Measurements from ENCODE around the gene KLHL17.
"Not testable (repeated sequence)": the region's sequence is repeated elsewhere in the genome, so short reads cannot be mapped to it uniquely, and the experiment has no call there.

The KLHL17 gene

DNA sequence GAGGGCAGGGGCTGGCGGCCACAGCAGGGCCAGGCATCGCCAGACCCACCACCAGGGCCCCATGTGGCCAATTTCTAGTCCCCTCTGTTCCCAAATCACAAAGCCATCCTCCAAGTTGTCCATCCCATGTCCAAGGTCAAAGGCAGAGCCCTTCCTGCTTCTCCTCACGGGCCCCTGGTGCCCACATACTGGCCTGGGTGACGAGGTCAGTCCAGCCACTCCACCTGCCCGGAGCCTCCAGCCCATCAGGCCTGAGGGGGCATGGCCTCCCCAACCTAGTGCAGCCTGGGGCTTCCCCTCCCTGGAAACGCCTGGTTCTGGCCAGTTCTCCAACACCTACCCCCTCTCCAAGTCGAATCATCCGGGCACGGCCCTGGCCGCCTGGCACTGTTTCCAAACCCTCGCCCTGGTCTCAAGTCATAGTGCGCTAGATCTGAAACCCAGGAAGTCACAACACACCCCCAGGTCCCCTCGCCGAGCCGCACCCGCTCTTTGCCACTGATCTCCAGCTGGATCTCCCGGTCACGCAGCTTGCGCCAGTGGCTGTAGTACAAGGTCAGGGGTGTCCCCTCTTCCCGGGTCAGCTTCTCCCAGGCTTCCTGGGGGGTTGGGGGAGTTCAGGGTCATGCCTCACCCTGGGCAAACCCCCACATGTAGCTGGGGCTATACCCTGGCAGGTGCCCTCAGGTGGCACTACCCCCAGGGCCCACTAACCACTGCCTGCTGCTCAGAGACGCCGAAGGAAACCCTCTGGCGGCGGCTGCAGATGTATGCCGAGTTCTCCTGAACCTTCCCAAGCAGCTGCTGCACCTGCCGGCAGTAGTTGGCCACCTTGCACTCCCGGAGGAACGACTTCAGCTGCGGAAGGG, 14.5 kb upstream of the KLHL17 start:
- no peak for FAIRE-seq
- DNase-seq (ENCODE audit: insufficient read length, low spot score): no peak
- no peak for TF ChIP-seq PAX5 (IDR thresholded peaks at IDR 0.05; ENCODE audit: insufficient read depth, low read length, severe bottlenecking)
- no peak for TF ChIP-seq TAF1 (IDR thresholded peaks at IDR 0.05; ENCODE audit: low read depth, low read length)
- TF ChIP-seq POLR2AphosphoS5 (IDR thresholded peaks at IDR 0.05; ENCODE audit: low read depth, low read length): no peak
- TF ChIP-seq SPI1 (IDR thresholded peaks at IDR 0.05; ENCODE audit: low read depth, low read length): no peak
- no peak for TF ChIP-seq POLR2A (IDR thresholded peaks at IDR 0.05; ENCODE audit: low read depth, low read length)
- no peak for TF ChIP-seq POU2F2 (IDR thresholded peaks at IDR 0.05; ENCODE audit: low read depth, low read length)

DNA sequence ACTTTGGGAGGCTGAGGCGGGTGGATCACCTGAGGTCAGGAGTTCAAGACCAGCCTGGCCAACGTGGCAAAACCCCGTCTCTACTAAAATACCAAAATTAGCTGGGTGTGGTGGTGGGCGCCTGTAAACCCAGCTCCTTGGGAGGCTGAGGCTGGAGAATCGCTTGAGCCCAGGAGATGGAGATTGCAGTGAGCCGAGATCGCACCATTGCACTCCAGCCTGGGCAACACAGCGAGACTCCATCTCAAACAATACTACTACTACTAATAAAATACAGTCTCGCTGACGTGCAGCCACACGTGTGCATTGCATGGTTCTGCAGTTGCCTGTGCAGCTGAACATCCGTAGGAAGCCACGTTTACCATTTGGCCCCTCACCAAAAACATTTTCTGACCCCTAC, 13.6 kb upstream of the KLHL17 start:
- not testable (repeated sequence) for FAIRE-seq

DNA sequence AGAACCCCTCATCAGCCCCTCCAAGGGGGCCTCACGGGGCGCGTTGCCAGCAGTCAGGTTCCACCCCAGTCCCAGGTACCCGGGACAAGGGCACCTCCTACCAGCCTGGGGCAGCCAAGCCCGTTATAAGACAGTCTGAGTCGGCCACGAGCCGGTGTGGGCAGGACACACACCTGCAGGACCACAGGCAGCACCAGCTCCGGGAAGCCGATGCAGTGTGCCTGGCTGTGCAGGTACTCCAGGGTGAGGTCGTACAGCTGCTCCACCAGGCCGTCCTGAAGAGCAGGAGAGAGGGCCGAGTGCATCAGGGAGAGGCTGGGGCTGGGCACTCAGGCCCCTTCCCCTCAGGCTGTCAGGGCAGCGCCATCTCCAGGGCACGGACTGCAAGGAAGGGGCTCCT, 12.4 kb upstream of the KLHL17 start:
- DNase-seq (ENCODE audit: insufficient read length, low spot score) (no peak), FAIRE-seq (no peak)
- TF ChIP-seq POLR2A (IDR thresholded peaks at IDR 0.05; ENCODE audit: low read depth, low read length): no peak
- TF ChIP-seq PAX5 (IDR thresholded peaks at IDR 0.05; ENCODE audit: insufficient read depth, low read length, severe bottlenecking): no peak
- no peak for TF ChIP-seq TAF1 (IDR thresholded peaks at IDR 0.05; ENCODE audit: low read depth, low read length)
- no peak for TF ChIP-seq POLR2AphosphoS5 (IDR thresholded peaks at IDR 0.05; ENCODE audit: low read depth, low read length)
- no peak for TF ChIP-seq SPI1 (IDR thresholded peaks at IDR 0.05; ENCODE audit: low read depth, low read length)
- TF ChIP-seq POU2F2 (IDR thresholded peaks at IDR 0.05; ENCODE audit: low read depth, low read length): no peak

More for the DNA sequence above, 13.6 kb upstream of the KLHL17 start:
- DNase-seq (ENCODE audit: insufficient read length, low spot score): not testable (repeated sequence)

DNA sequence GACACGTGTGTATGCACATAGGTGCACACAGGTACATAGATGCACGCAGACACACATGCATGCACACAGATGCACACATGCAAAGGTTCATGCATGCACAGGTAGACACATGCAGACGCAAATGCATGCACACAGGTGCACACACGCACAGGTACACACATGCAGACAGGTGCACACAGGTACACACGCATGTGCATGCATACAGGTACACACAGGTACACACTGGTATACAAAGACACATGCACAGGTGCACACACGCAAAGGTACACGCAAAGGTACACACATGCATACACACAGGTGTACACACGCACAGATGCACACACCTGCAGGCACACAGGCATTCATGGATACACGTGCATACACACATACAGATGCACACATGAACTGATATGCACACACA, 10.1 kb upstream of the KLHL17 start:
- FAIRE-seq (no peak), DNase-seq (ENCODE audit: insufficient read length, low spot score) (no peak)
- TF ChIP-seq POLR2AphosphoS5 (IDR thresholded peaks at IDR 0.05; ENCODE audit: low read depth, low read length) (no peak; the same call in 1 of the 2 replicates), POU2F2 (IDR thresholded peaks at IDR 0.05; ENCODE audit: low read depth, low read length) (no peak), TAF1 (IDR thresholded peaks at IDR 0.05; ENCODE audit: low read depth, low read length) (no peak), POLR2A (IDR thresholded peaks at IDR 0.05; ENCODE audit: low read depth, low read length) (no peak), SPI1 (IDR thresholded peaks at IDR 0.05; ENCODE audit: low read depth, low read length) (no peak), PAX5 (IDR thresholded peaks at IDR 0.05; ENCODE audit: insufficient read depth, low read length, severe bottlenecking) (no peak)

DNA sequence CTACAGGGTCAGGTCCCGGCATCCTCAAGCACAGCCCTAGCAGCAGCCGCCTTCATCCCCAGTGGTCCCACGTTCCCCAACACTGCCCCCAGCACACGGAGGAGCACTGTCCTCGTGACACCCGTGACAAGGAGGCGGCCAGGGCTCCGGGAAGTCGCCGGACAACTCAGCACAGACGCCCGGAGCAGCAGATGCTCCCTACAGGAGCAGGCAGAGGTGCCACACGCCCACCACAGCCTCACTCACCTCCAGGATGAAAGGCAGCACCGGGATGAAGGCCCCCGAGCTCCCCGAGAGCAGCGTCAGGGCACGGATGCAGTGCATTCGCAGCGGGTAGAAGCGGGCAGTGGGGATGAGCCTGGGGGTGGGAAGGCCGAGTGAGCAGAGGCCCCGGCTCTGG, 9.5 kb upstream of the KLHL17 start:
- FAIRE-seq (no peak), DNase-seq (ENCODE audit: insufficient read length, low spot score) (no peak)
- TF ChIP-seq POLR2A (IDR thresholded peaks at IDR 0.05; ENCODE audit: low read depth, low read length) (no peak), PAX5 (IDR thresholded peaks at IDR 0.05; ENCODE audit: insufficient read depth, low read length, severe bottlenecking) (no peak), POLR2AphosphoS5 (IDR thresholded peaks at IDR 0.05; ENCODE audit: low read depth, low read length) (no peak)

DNA sequence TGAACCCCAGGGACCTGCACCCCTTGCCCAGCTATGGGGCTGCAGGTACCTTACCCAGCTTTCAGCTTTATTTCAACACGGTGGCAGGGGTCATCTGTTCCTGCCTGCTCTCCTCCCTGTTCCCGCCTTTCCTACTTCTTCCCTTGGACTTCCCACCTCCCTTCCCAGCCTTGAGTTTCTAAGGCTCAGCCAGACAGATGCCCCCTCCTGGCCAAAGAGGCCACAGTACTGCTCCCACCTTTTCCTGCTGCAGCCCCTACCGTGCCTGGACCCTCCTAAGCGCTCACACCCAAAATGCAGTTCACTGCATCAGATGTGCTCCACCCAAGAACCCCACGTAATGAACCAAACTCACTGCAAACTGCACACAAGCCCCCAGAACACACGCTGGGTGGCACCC, 9.0 kb upstream of the KLHL17 start:
- DNase-seq (ENCODE audit: insufficient read length, low spot score) (no peak), FAIRE-seq (no peak)
- TF ChIP-seq PAX5 (IDR thresholded peaks at IDR 0.05; ENCODE audit: insufficient read depth, low read length, severe bottlenecking) (no peak), POLR2A (IDR thresholded peaks at IDR 0.05; ENCODE audit: low read depth, low read length) (no peak), TAF1 (IDR thresholded peaks at IDR 0.05; ENCODE audit: low read depth, low read length) (no peak), POU2F2 (IDR thresholded peaks at IDR 0.05; ENCODE audit: low read depth, low read length) (no peak), POLR2AphosphoS5 (IDR thresholded peaks at IDR 0.05; ENCODE audit: low read depth, low read length) (no peak), SPI1 (IDR thresholded peaks at IDR 0.05; ENCODE audit: low read depth, low read length) (no peak)

DNA sequence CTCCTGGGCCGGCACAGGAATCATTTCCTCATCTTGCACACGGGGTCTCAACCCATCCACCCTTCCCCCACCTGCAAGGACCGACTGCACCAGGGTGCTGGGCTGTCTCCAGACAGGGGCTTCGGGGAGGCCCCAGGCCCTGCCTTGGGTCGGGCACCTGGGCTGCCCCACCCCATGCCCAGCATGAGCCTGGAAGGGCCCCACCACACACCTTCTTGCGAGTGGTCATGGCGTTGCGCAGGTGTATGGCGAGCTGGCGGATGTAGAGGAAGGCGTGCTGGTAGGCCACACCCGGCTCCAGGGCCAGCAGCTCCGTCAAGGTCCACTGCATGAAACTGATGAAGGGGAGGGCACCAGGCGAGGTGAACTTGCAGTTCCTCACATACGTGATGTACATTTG, 8.2 kb upstream of the KLHL17 start:
- FAIRE-seq (no peak), DNase-seq (ENCODE audit: insufficient read length, low spot score) (no peak)
- TF ChIP-seq POLR2AphosphoS5 (IDR thresholded peaks at IDR 0.05; ENCODE audit: low read depth, low read length) (no peak), SPI1 (IDR thresholded peaks at IDR 0.05; ENCODE audit: low read depth, low read length) (no peak), TAF1 (IDR thresholded peaks at IDR 0.05; ENCODE audit: low read depth, low read length) (no peak), POU2F2 (IDR thresholded peaks at IDR 0.05; ENCODE audit: low read depth, low read length) (no peak), POLR2A (IDR thresholded peaks at IDR 0.05; ENCODE audit: low read depth, low read length) (no peak), PAX5 (IDR thresholded peaks at IDR 0.05; ENCODE audit: insufficient read depth, low read length, severe bottlenecking) (no peak)

DNA sequence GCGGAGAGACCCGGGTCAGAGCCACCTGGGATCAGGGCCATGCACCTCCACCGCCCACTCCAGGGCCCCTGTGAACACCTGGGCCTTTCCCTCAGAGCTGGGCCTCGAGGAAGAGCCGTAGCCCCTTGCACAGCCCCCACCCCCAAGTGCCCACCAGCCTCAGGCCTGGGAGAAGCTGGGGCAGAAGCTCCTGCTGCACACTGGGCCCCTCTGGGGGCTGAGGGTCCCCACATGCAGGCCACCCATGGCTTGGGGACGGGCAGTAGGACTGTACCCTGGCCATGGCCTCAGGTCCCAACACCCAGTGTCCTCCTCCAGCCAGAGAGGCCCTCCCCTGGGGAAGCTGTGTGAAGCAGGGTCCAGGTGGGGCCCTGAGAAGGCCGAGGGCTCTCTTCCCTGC, 7.8 kb upstream of the KLHL17 start:
- TF ChIP-seq POLR2A (IDR thresholded peaks at IDR 0.05; ENCODE audit: low read depth, low read length): no peak
- no peak for TF ChIP-seq POU2F2 (IDR thresholded peaks at IDR 0.05; ENCODE audit: low read depth, low read length)
- no peak for TF ChIP-seq TAF1 (IDR thresholded peaks at IDR 0.05; ENCODE audit: low read depth, low read length)
- no peak for TF ChIP-seq PAX5 (IDR thresholded peaks at IDR 0.05; ENCODE audit: insufficient read depth, low read length, severe bottlenecking)
- no peak for TF ChIP-seq SPI1 (IDR thresholded peaks at IDR 0.05; ENCODE audit: low read depth, low read length)
- TF ChIP-seq POLR2AphosphoS5 (IDR thresholded peaks at IDR 0.05; ENCODE audit: low read depth, low read length): no peak
- no peak for DNase-seq (ENCODE audit: insufficient read length, low spot score)
- no peak for FAIRE-seq

DNA sequence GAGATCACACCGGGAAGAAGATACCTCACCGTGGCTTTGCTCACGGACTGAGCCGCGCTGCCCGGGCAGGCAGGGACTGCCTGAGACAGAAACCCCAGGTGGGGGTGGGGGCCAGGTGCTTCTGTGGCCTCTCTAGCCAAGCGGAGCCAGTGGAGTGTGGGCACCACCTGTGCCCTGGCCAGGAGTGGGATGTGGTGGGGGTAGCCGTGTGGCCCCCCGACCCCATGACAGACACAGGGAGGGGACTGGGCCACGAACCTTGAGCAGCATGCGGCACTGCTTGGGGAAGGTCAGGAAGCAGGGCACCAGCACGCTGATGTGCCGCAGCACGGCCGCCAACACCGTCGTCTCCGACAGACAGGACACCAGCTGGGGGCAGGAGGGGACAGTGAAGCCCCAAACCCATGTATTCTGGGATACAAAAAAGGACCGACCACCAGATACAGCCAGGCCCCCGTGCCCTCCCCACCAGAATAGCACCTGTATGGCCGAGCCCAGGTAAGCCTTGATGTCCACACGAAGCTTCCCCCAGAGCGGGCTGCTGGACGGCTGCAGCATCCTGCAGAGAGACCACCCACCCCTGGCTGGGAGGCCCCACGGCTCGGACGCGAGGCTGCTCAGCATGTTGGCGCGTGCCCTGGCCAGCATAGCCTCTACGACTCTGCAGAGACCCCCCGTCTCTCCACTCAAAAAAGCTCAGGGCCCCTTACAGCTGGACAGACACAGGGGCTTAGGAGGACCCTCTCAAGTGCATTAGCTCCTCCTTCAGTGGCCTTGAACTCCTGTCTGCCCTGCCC, 6.7 kb upstream of the KLHL17 start:
- DNase-seq (ENCODE audit: insufficient read length, low spot score): no peak
- TF ChIP-seq POLR2A (IDR thresholded peaks at IDR 0.05; ENCODE audit: low read depth, low read length) (no peak), POLR2AphosphoS5 (IDR thresholded peaks at IDR 0.05; ENCODE audit: low read depth, low read length) (no peak), POU2F2 (IDR thresholded peaks at IDR 0.05; ENCODE audit: low read depth, low read length) (no peak), TAF1 (IDR thresholded peaks at IDR 0.05; ENCODE audit: low read depth, low read length) (no peak), PAX5 (IDR thresholded peaks at IDR 0.05; ENCODE audit: insufficient read depth, low read length, severe bottlenecking) (no peak), SPI1 (IDR thresholded peaks at IDR 0.05; ENCODE audit: low read depth, low read length) (no peak)

More for the DNA sequence above, 6.7 kb upstream of the KLHL17 start:
- FAIRE-seq: no peak
